ENCODE results near the gene GLIS1. TPM values are rescaled to one million over a fixed set of nuclear protein-coding genes. Genes with fewer than 3 reads are reported as not detected.

The GLIS1 gene
- total RNA-seq, 1 experiment from 2014 or later: 0.39 TPM

DNA sequence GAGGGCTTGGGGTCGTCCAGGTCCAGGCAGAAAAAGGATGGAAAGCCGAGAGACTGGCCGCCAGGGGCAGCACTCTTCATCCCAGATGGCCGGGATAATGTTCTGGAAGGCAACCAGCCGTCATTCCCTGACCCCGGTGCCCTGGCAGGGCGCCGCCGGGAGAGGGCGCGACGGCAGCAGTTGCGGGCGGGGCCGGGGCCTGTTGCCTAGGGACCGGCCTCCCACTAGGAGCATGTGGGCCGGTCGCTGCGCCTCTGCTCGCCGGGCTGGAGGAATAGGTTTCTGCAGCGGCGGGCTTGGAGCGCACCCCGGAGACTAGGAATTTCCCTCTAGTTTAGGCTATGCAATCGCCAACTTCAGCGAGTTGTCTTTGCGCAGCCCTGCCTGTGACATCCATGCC, 268.8 kb downstream of the GLIS1 start:
- TF ChIP-seq, protein P1, sequence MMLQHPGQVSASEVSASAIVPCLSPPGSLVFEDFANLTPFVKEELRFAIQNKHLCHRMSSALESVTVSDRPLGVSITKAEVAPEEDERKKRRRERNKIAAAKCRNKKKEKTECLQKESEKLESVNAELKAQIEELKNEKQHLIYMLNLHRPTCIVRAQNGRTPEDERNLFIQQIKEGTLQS (IDR thresholded peaks at IDR 0.05): no peak
- peak; percentile 57 for TF ChIP-seq RAD21 (IDR thresholded peaks at IDR 0.05; ENCODE audit: low read depth)
- TF ChIP-seq, protein P2, sequence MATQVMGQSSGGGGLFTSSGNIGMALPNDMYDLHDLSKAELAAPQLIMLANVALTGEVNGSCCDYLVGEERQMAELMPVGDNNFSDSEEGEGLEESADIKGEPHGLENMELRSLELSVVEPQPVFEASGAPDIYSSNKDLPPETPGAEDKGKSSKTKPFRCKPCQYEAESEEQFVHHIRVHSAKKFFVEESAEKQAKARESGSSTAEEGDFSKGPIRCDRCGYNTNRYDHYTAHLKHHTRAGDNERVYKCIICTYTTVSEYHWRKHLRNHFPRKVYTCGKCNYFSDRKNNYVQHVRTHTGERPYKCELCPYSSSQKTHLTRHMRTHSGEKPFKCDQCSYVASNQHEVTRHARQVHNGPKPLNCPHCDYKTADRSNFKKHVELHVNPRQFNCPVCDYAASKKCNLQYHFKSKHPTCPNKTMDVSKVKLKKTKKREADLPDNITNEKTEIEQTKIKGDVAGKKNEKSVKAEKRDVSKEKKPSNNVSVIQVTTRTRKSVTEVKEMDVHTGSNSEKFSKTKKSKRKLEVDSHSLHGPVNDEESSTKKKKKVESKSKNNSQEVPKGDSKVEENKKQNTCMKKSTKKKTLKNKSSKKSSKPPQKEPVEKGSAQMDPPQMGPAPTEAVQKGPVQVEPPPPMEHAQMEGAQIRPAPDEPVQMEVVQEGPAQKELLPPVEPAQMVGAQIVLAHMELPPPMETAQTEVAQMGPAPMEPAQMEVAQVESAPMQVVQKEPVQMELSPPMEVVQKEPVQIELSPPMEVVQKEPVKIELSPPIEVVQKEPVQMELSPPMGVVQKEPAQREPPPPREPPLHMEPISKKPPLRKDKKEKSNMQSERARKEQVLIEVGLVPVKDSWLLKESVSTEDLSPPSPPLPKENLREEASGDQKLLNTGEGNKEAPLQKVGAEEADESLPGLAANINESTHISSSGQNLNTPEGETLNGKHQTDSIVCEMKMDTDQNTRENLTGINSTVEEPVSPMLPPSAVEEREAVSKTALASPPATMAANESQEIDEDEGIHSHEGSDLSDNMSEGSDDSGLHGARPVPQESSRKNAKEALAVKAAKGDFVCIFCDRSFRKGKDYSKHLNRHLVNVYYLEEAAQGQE (IDR thresholded peaks at IDR 0.05; ENCODE audit: low read depth): no peak
- TF ChIP-seq SRF (IDR thresholded peaks at IDR 0.05; ENCODE audit: low read depth): no peak
- TF ChIP-seq, protein P3, sequence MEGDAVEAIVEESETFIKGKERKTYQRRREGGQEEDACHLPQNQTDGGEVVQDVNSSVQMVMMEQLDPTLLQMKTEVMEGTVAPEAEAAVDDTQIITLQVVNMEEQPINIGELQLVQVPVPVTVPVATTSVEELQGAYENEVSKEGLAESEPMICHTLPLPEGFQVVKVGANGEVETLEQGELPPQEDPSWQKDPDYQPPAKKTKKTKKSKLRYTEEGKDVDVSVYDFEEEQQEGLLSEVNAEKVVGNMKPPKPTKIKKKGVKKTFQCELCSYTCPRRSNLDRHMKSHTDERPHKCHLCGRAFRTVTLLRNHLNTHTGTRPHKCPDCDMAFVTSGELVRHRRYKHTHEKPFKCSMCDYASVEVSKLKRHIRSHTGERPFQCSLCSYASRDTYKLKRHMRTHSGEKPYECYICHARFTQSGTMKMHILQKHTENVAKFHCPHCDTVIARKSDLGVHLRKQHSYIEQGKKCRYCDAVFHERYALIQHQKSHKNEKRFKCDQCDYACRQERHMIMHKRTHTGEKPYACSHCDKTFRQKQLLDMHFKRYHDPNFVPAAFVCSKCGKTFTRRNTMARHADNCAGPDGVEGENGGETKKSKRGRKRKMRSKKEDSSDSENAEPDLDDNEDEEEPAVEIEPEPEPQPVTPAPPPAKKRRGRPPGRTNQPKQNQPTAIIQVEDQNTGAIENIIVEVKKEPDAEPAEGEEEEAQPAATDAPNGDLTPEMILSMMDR (IDR thresholded peaks at IDR 0.05 in 2 of 3, conservative IDR thresholded peaks at IDR 0.05 in 1 of 3; ENCODE audit: borderline replicate concordance in 1 of 3, insufficient read depth in 1 of 3, low read depth in 2 of 3, low read length in 2 of 3): peak; percentile 84 to 98 (median 98)
- TF ChIP-seq, protein P4, sequence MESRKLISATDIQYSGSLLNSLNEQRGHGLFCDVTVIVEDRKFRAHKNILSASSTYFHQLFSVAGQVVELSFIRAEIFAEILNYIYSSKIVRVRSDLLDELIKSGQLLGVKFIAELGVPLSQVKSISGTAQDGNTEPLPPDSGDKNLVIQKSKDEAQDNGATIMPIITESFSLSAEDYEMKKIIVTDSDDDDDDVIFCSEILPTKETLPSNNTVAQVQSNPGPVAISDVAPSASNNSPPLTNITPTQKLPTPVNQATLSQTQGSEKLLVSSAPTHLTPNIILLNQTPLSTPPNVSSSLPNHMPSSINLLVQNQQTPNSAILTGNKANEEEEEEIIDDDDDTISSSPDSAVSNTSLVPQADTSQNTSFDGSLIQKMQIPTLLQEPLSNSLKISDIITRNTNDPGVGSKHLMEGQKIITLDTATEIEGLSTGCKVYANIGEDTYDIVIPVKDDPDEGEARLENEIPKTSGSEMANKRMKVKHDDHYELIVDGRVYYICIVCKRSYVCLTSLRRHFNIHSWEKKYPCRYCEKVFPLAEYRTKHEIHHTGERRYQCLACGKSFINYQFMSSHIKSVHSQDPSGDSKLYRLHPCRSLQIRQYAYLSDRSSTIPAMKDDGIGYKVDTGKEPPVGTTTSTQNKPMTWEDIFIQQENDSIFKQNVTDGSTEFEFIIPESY (IDR thresholded peaks at IDR 0.05; ENCODE audit: extremely low read depth, insufficient replicate concordance, low read length): peak; percentile 40
- peak; percentile 40 for TF ChIP-seq YY1 (IDR thresholded peaks at IDR 0.05; ENCODE audit: extremely low read depth, insufficient replicate concordance, low read depth, low read length)
- ATAC-seq (peak; percentile 98), DNase-seq (ENCODE audit: low read depth, low spot score) (peak; percentile 72)
- no peaks in the 10 kb centered on the region for H3K36me3 ChIP-seq (ENCODE audit: control insufficient read depth in 1 of 2, insufficient read depth in 2 of 2, low read length in 2 of 2)
- H3K4me1 ChIP-seq (ENCODE audit: control insufficient read depth in 1 of 2, insufficient read depth in 2 of 2, low read length in 2 of 2): peaks cover 3 to 16% of the 10 kb centered on the region in 2 experiments; a peak in 3 of 4 replicates
- no peaks in the 10 kb centered on the region for H3K79me2 ChIP-seq (ENCODE audit: insufficient read depth, low read length)
- no peak overlapping the region for H3K9ac ChIP-seq (ENCODE audit: low read length)
- POLR2A ChIA-PET: no interaction called here
- H3K4me3 ChIP-seq (replicated peaks in 1 of 2; ENCODE audit: low read depth in 1 of 2, low read length in 2 of 2): no peak overlapping the region
- H3K27ac ChIP-seq (ENCODE audit: low read depth, low read length): no peak overlapping the region
- peak overlapping the region; percentile 87 for H2AFZ ChIP-seq (ENCODE audit: low read depth, low read length, poor library complexity, severe bottlenecking)
- H3K9me2 ChIP-seq (ENCODE audit: insufficient read depth): no peaks in the 10 kb centered on the region
- H3K9me3 ChIP-seq (ENCODE audit: control insufficient read depth in 1 of 2, insufficient read depth in 1 of 2, low read depth in 1 of 2, low read length in 2 of 2): no peaks in the 10 kb centered on the region
- H3K27me3 ChIP-seq (ENCODE audit: insufficient read depth, low read length): no peaks in the 10 kb centered on the region
- RAD21 ChIA-PET (ENCODE audit: low non-redundant PET in 1 of 2, low total read pairs in 2 of 2, uncharacterized antibody in 2 of 2, unreplicated experiment in 2 of 2): no interaction called here
- BruUV-seq (replicated peaks): no TSS peak
- no peaks in the 10 kb centered on the region for H4K20me1 ChIP-seq (ENCODE audit: insufficient read depth)
- intact Hi-C loops (cut with micrococcal nuclease): no loop called here
- H3K4me2 ChIP-seq (ENCODE audit: low read length): peak overlapping the region; percentile 29; the same call in 1 of the 2 replicates
- CTCF ChIA-PET: no interaction called here
